Measurements from ENCODE around the gene ALG12.

The ALG12 gene

GRCh38 chr22:49886346-49887063 lies 31.7 kb downstream of the ALG12 start:
- DNase-seq = no peak

- DNase-seq = no peak
Observed at GRCh38 chr22:49885881-49886280, 32.4 kb downstream of the ALG12 start.

DNA sequence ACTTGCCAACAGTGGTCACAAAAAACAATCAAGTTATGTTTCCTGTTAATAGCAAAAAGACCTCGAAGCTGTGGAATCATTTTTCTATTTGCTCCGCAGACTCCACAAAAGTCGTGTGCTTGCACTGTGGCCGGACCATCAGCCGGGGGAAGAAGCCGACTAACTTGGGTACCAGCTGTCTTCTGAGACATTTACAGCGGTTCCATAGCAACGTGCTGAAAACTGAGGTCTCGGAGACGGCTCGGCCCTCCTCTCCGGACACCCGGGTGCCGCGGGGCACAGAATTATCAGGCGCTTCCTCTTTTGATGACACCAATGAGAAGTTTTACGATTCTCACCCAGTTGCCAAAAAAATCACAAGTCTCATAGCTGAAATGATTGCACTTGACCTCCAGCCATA lies 33.0 kb downstream of the ALG12 start:
- no peak for DNase-seq

DNA sequence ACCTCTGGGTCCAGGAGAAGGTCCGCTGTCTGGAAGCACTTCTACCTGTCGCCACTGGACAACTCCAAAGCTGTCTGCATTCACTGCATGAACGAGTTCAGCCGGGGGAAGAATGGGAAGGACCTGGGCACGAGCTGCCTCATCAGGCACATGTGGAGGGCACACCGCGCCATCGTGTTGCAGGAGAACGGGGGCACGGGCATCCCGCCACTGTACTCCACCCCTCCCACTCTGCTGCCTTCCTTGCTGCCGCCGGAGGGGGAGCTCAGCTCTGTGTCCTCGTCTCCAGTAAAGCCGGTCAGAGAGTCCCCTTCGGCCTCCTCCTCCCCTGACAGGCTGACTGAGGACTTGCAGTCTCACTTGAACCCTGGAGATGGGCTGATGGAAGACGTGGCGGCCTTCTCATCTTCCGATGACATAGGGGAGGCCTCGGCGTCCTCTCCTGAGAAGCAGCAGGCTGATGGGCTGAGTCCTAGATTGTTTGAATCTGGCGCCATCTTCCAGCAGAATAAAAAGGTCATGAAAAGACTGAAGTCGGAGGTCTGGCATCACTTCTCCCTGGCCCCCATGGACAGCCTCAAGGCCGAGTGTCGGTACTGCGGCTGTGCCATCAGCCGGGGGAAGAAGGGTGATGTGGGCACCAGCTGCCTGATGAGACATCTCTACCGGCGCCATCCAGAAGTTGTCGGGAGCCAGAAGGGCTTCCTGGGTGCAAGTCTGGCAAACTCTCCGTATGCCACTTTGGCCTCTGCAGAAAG lies 33.6 kb downstream of the ALG12 start:
- no peak for DNase-seq

GRCh38 chr22:49884075-49884474 lies 34.2 kb downstream of the ALG12 start:
- DNase-seq = no peak

- DNase-seq = no peak
Observed at GRCh38 chr22:49883294-49883640, 35.0 kb downstream of the ALG12 start.

GRCh38 chr22:49882519-49883293 lies 35.5 kb downstream of the ALG12 start:
- DNase-seq = no peak

DNA sequence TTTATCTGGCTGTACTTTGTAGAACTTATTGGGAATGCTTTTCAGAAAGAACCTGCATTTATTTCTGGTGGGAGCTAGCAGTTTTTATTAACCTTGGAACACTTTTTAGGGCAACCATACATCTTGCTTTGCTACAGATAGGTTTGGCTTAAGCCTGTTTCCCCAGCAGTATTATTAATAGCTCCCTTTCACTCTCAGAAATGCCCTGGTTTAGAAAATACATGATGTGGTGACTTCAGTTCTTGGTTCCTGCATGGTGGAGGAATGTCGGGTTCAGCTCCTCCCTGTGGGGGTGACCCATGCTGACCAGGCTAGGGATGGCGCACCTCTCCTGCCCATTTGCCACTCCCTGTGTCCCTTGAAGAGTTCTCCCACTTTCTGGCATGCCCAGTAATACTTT lies 36.4 kb downstream of the ALG12 start:
- DNase-seq = no peak

- DNase-seq = no peak
Observed at GRCh38 chr22:49880281-49880680, 38.0 kb downstream of the ALG12 start.

DNA sequence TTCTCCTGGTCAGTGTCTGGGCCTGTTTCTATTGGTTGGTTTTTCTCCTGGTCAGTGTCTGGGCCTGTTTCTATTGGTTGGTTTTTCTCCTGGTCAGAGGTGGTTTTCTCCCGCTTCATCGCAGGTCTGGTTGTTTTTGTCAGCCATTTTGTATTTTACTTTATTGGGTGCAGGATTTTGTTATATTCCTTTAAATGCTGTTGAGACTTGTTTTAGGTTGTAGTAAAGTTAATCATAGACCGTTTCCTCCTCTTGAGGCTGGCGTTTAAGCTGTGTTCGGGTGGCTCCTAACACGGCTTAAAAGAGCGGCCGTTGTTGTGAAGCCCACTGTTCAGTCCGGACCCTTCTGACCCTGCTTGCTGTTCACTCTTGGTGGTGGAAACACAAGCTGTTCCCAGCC lies 38.4 kb downstream of the ALG12 start:
- no peak for DNase-seq

GRCh38 chr22:49878206-49878605 lies 40.0 kb downstream of the ALG12 start:
- no peak for DNase-seq

- no peak for DNase-seq
Observed at GRCh38 chr22:49877642-49878041, 40.6 kb downstream of the ALG12 start.

- DNase-seq = no peak
Observed at GRCh38 chr22:49873228-49873940, 44.9 kb downstream of the ALG12 start.

DNA sequence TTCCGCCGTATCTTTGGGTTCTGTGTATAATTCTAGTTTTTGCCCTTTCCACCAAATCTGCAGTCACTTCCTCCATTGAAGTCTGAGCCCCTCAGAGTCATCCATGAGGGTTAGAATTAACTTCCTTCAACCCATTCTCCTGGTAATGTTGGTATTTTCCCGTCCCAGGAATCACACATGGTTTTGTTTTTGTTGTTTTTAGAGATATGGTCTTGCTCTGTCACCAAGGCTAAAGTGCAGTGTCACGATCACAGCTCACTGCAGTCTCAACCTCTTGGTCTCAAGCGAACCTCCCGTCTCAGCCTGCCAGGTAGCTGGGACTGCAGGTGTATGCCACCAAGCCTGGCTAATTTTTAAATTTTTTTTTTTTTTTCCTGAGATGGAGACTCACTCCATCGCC lies 45.9 kb downstream of the ALG12 start:
- DNase-seq = no peak

DNA sequence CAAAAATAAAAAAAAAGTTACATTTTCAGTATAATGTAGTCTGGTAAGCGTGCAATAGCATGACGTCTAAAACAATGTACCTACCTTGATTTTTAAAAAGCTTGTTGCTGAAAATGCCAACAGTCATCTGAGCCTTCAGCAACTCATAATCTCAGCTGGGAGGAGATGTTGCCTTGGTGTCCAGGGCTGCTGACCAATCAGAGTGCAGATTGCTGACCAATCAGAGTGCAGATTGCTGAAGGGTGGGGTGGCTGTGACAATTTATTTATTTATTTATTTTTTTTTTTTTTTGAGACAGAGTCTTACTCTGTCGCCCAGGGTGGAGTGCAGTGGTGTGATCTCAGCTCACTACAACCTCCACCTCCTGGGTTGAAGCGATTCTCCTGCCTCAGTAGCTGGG lies 46.8 kb downstream of the ALG12 start:
- no peak for DNase-seq

DNA sequence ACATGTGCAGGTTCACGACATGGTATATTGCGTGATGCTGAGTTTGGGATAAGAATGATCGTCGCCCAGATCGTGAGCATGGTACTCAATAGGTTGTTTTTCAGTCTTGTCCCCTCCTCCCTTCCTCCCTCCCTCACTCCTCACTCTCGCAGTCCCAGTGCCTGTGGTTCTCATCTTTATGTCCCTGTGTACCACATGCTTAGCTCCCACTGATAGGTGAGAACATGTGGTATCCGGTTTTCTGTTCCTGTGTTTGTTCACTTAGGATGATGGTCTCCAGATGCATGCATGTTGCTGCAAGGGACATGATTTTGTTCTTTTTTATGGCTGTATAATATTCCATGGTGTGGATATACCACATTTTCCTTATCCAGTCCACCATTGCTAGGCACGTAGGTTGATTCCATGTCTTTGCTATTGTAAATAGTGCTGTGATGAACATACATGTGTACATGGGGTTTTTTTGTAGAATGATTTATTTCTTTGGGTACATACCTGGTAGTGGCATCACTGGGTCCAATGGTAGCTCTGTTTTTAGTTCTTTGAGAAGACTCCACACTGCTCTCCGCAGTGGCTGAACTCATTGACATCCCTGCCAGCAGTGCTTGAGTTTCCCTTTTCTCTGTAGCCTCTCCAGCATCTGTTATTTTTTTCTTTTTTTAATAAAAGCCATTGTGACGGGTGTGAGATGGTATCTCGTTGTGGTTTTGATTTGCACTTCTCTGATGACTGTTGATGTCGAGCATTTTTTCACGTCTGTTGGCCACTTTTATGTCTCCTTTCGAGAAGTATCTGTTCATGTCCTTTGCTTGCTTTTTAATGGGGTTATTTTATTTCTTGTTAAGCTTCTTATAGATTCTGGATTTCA lies 48.2 kb downstream of the ALG12 start:
- DNase-seq = no peak

- DNase-seq = no peak
Observed at GRCh38 chr22:49869086-49869830, 49.0 kb downstream of the ALG12 start.

DNA sequence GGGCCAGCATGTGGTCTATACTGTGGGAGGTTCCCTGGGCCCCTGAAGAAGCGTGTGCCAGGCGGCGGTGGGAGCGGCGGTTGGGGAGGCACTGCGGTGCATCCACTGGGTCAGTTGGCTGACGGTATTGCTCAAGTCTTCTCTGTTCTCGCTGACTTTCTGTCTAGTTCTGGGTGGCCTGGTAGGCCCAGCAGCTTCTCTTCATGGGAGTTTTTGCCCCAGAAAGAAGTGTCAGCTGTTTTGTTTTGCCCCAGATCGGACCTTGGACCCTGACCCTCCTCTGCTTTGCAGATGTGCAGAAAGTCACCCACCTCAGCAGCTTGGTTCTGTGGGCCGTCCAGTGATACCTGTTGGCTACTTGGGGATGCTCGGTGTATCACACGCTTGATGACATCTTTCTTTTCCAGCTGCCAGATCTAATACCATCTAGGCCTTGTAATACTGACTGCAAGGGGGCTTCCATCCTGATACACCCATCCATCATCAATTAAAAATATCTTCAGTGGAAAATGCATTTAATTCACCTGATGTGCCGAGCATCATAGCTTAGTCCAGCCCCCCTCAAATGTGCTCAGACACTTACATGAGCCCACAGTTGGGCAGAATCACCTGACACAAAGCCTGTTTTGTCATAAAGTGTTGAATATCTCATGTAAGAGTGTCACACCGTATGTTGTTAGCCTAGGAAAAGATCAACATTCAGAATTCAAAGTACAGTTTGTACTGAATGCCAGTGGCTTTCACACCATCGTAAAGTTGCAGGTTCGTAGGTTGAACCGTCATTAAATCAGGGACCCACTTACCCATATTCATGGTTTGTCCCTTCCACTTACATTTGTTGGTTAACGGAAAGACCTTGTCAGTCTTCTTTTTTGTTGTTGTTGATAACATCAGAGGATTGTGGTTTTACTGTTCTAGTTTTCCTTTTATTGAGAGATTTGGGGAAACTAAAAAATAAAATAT lies 50.7 kb downstream of the ALG12 start:
- DNase-seq = no peak

DNA sequence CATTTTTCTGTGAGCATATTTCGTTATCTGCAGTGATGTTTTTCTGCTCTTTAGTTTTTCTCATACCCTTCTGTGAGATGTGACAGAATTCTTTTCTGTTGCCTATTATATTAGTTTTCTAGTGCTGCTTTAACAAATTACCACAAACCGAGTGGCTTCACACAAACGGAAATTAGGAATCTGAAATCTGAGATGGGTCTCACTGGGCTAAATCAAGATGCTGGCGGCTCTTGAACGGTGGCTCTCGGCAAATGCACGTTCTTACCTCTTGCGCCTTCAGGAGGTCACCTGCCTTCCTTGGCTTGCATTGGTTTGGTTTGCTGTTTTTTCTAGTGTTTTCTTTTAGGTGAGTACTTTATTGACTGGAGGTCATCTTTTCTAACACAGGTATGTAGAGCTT lies 51.6 kb downstream of the ALG12 start:
- DNase-seq = no peak

- DNase-seq = no peak
Observed at GRCh38 chr22:49866134-49866533, 52.1 kb downstream of the ALG12 start.
